Ovary (tissue), 9 donors: ENCODE measurements around the gene ADM5. TPM values are rescaled to one million over a fixed set of nuclear protein-coding genes. Genes with fewer than 3 reads are reported as not detected.

Experiments
- DNase-seq, 5 donors: peaks; one replicate each; pipeline ENCODE4 v3.0.0-alpha.2; 2019 to 2020
- H3K27ac ChIP-seq, 2 donors: fragments of 200-600 bp; one replicate each; pipeline versions ENCODE4 v1.5.1 to v1.8.0; 2019 to 2022
- H3K27me3 ChIP-seq: fragments of 200-600 bp; one replicate; pipeline ENCODE4 v1.8.0; 2022
- H3K36me3 ChIP-seq: fragments of 200-600 bp; sonication (generic); one replicate; pipeline ENCODE4 v1.5.1; 2019
- H3K4me1 ChIP-seq: one replicate; pipeline ENCODE4 v1.8.1; 2013; ENCODE audit warnings: mild to moderate bottlenecking, moderate library complexity; ENCODE audit not compliant: insufficient read depth
- H3K4me3 ChIP-seq: fragments of 200-600 bp; sonication (generic); one replicate; pipeline ENCODE4 v1.5.1; 2017
- H3K9me3 ChIP-seq, 2 donors: fragments of 200-600 bp in 1 of 2; sonication (generic) in 1 of 2; one replicate each; pipeline versions ENCODE4 v1.5.1 to v1.8.1; 2013 to 2019; ENCODE audit warnings: mild to moderate bottlenecking in 1 of 2, moderate library complexity in 1 of 2
- CTCF ChIP-seq, 3 donors: fragments of 450-650 bp in 2 of 3; fragments of 200-600 bp in 1 of 3; IDR thresholded peaks; one replicate each; pipeline versions ENCODE4 v1.5.1 to v1.8.0; 2016 to 2022; ENCODE audit warnings: antibody characterized with exemption in 3 of 3, mild to moderate bottlenecking in 1 of 3
- EP300 ChIP-seq: sonication (generic); formaldehyde crosslinking; IDR thresholded peaks from one replicate; pipeline ENCODE4 v1.6.1; 2017; ENCODE audit warnings: antibody characterized with exemption
- POLR2A ChIP-seq: fragments of 450-650 bp; IDR thresholded peaks from one replicate; pipeline ENCODE4 v1.6.1; 2017; ENCODE audit warnings: antibody characterized with exemption, mild to moderate bottlenecking, moderate library complexity
- WGBS, 3 donors: extraction: QIAGEN DNeasy Blood & Tissue Kit in 1 of 3; methylation state at CpG; one replicate each; pipeline versions ENCODE4 v1.1.5 to v1.1.7; 2013 to 2017; 5-methylcytosine and 5-hydroxymethylcytosine counted together
- intact Hi-C, 4 donors: fragments of 100-400 bp; cut with DNase I; formaldehyde crosslinking; loops; one replicate each; pipeline versions ENCODE4 v1.11.0 to v1.15.1; 2022 to 2023
- microRNA-seq, 3 donors: library from miRNA; unstranded; fragments of <30 nt; microRNA quantifications; one replicate each; pipeline versions ENCODE4 to v1.2.0, GENCODE V29; 2019 to 2020
- polyA plus RNA-seq, 2 donors: library from polyadenylated mRNA; stranded (reverse); fragments of 200-250 nt in 1 of 2; fragments of 350-450 nt in 1 of 2; fragmentation: Illumina TruSeq in 1 of 2; extraction: RNeasy Lipid Tissue Mini Kit (QIAGEN cat#74804) in 1 of 2; gene quantifications; one replicate each; pipeline ENCODE4 v1.2.3, GENCODE V29; 2013 to 2014
- small RNA-seq: library from RNA; depleted of rRNA; stranded (forward); fragments of <200 nt; gene quantifications from one replicate; pipeline ENCODE3, GENCODE V24; 2016
- total RNA-seq, 7 donors: library from RNA; depleted of rRNA in 2 of 7; stranded (reverse); fragments of >200 nt in 2 of 7; fragmentation: NEBNext Ultra II Directional in 3 of 7; extraction: Animal tissue kit (Norgen Biotek cat#: 25700) in 3 of 7; gene quantifications; one replicate each; pipeline versions ENCODE4 v1.1.0 to v1.2.4, GENCODE V29; 2016 to 2023
- donor health status: DM: no; HTN: no; CAD: no; lungs with moderate emphysema.
- donor health status: DM: no; HTN: no; CAD: no.
- donor health status: Bipolar disorder and iron deficiency.
- donor health status: DM: yes; HTN: yes; CAD: no.
- donor health status: DM: no; HTN: no; CAD: no.
- donor health status: DM: yes; HTN: yes; CAD: no.

The ADM5 gene
- total and polyA plus RNA-seq, 9 donors = 0.48 to 1.9 (median 1.3) TPM; not detected in 1

GRCh38 chr19:49739933-49740332 lies 50.5 kb downstream of the ADM5 start:
- Histone ChIP-seq H3K27me3 (no peaks in the 10 kb centered on the region), H3K9me3 (no peaks in the 10 kb centered on the region), H3K27ac (no peak overlapping the region), H3K36me3 (no peaks in the 10 kb centered on the region), H3K4me3 (no peak overlapping the region), H3K4me1 (peaks cover 1% of the 10 kb centered on the region)
- TF ChIP-seq POLR2A (no peak), EP300 (no peak), CTCF (IDR thresholded peaks at IDR 0.05) (no peak)
- intact Hi-C loops = no loop called here
- DNase-seq = no peak
- WGBS, 3 donors = 91 to 94% (median 92%) methylated on average over 10 of the region's 10 CpGs

Small RNA genes within 50 kb of the gene (microRNA-seq; reads per million reads assigned to microRNA genes)
- 0 reads per million in 3 donors for gene MIR5088

Small RNA genes within 50 kb of the gene (small RNA-seq; reads per million reads assigned to genes)
- gene MIR5088 = not detected

Other genes with a start within 250 kb of the ADM5 start
- gene SLC17A7, start 248.1 kb upstream of the ADM5 start, total RNA-seq = under 1 TPM in 5 of 7 donors, not detected in 2; 0.15 to 0.57 (median 0.17) TPM
- 1 to 10 TPM in 1 of 2 donors, under 1 TPM in 1; 0.19 to 2.5 TPM for gene SLC17A7, start 248.1 kb upstream of the ADM5 start, polyA plus RNA-seq
- gene PIH1D1, start 237.8 kb upstream of the ADM5 start, total RNA-seq = 10 to 100 TPM; 42.6 to 69.4 (median 58.5) TPM
- gene PIH1D1, start 237.8 kb upstream of the ADM5 start, polyA plus RNA-seq = 10 to 100 TPM; 28.6 to 63.5 TPM
- 10 to 100 TPM; 15.8 to 24.2 (median 20.2) TPM for gene ALDH16A1, start 236.4 kb upstream of the ADM5 start, total RNA-seq
- gene ALDH16A1, start 236.4 kb upstream of the ADM5 start, polyA plus RNA-seq = 10 to 100 TPM in 1 of 2 donors, under 1 TPM in 1; 0.93 to 22.5 TPM
- 10 to 100 TPM in 5 of 7 donors, 1 to 10 TPM in 2; 5.1 to 15.2 (median 12.2) TPM for gene FLT3LG, start 215.4 kb upstream of the ADM5 start, total RNA-seq
- gene FLT3LG, start 215.4 kb upstream of the ADM5 start, polyA plus RNA-seq = 10 to 100 TPM in 1 of 2 donors, 1 to 10 TPM in 1; 3.9 to 15.3 TPM
- gene RPL13A, start 202.0 kb upstream of the ADM5 start, total RNA-seq = 1,000 to 10,000 TPM; 4,998 to 9,736 (median 6,664) TPM
- gene RPL13A, start 202.0 kb upstream of the ADM5 start, polyA plus RNA-seq = 1,000 to 10,000 TPM; 3,682 to 6,907 TPM
- over 10,000 TPM in 2 of 7 donors, 1,000 to 10,000 TPM in 5; 2,881 to 13,366 (median 4,211) TPM for gene RPS11, start 193.2 kb upstream of the ADM5 start, total RNA-seq
- 1,000 to 10,000 TPM; 8,754 to 9,572 TPM for gene RPS11, start 193.2 kb upstream of the ADM5 start, polyA plus RNA-seq
- gene FCGRT, start 176.9 kb upstream of the ADM5 start, total RNA-seq = 100 to 1,000 TPM; 158 to 247 (median 238) TPM
- 100 to 1,000 TPM; 180 to 295 TPM for gene FCGRT, start 176.9 kb upstream of the ADM5 start, polyA plus RNA-seq
- gene RCN3, start 161.6 kb upstream of the ADM5 start, total RNA-seq = 10 to 100 TPM; 26.4 to 54.8 (median 37.8) TPM
- gene RCN3, start 161.6 kb upstream of the ADM5 start, polyA plus RNA-seq = 10 to 100 TPM; 13.6 to 37.5 TPM
- 10 to 100 TPM; 44.8 to 70.1 (median 58.7) TPM for gene NOSIP, start 109.0 kb upstream of the ADM5 start, total RNA-seq
- 10 to 100 TPM; 31.0 to 65.0 TPM for gene NOSIP, start 109.0 kb upstream of the ADM5 start, polyA plus RNA-seq
- 1 to 10 TPM in 3 of 7 donors, under 1 TPM in 1, not detected in 3; 0.77 to 4.0 (median 1.6) TPM for gene PRRG2, start 108.3 kb upstream of the ADM5 start, total RNA-seq
- gene PRRG2, start 108.3 kb upstream of the ADM5 start, polyA plus RNA-seq = under 1 TPM; 0.65 to 0.75 TPM
- gene PRR12, start 98.4 kb upstream of the ADM5 start, total RNA-seq = 10 to 100 TPM in 5 of 7 donors, 1 to 10 TPM in 2; 8.1 to 44.1 (median 31.8) TPM
- 10 to 100 TPM in 1 of 2 donors, 1 to 10 TPM in 1; 2.8 to 22.8 TPM for gene PRR12, start 98.4 kb upstream of the ADM5 start, polyA plus RNA-seq
- 10 to 100 TPM; 28.7 to 62.8 (median 37.6) TPM for gene RRAS, start 49.5 kb upstream of the ADM5 start, total RNA-seq
- 10 to 100 TPM; 24.2 to 63.4 TPM for gene RRAS, start 49.5 kb upstream of the ADM5 start, polyA plus RNA-seq
- gene SCAF1, start 47.4 kb upstream of the ADM5 start, total RNA-seq = 10 to 100 TPM; 14.9 to 94.6 (median 68.8) TPM
- gene SCAF1, start 47.4 kb upstream of the ADM5 start, polyA plus RNA-seq = 10 to 100 TPM in 1 of 2 donors, 1 to 10 TPM in 1; 3.3 to 29.1 TPM
- 10 to 100 TPM; 46.1 to 89.0 (median 69.5) TPM for gene IRF3, start 23.7 kb upstream of the ADM5 start, total RNA-seq
- 10 to 100 TPM; 24.2 to 76.9 TPM for gene IRF3, start 23.7 kb upstream of the ADM5 start, polyA plus RNA-seq
- gene BCL2L12, start 23.7 kb upstream of the ADM5 start, total RNA-seq = 10 to 100 TPM in 6 of 7 donors, 1 to 10 TPM in 1; 8.0 to 21.0 (median 15.6) TPM
- gene BCL2L12, start 23.7 kb upstream of the ADM5 start, polyA plus RNA-seq = 10 to 100 TPM in 1 of 2 donors, 1 to 10 TPM in 1; 6.7 to 17.7 TPM
- gene PRMT1, start 12.3 kb upstream of the ADM5 start, total RNA-seq = 100 to 1,000 TPM; 125 to 174 (median 152) TPM
- 100 to 1,000 TPM in 1 of 2 donors, 10 to 100 TPM in 1; 57.1 to 182 TPM for gene PRMT1, start 12.3 kb upstream of the ADM5 start, polyA plus RNA-seq
- gene CPT1C, start 1.5 kb downstream of the ADM5 start, total RNA-seq = 10 to 100 TPM in 4 of 7 donors, 1 to 10 TPM in 3; 4.6 to 25.8 (median 14.5) TPM
- gene CPT1C, start 1.5 kb downstream of the ADM5 start, polyA plus RNA-seq = 10 to 100 TPM in 1 of 2 donors, 1 to 10 TPM in 1; 9.4 to 12.9 TPM
- under 1 TPM in 3 of 7 donors, not detected in 4; 0.32 to 0.71 (median 0.46) TPM for gene TSKS, start 73.7 kb downstream of the ADM5 start, total RNA-seq
- gene TSKS, start 73.7 kb downstream of the ADM5 start, polyA plus RNA-seq = under 1 TPM; 0.15 to 0.30 TPM
- 100 to 1,000 TPM in 3 of 7 donors, 10 to 100 TPM in 4; 56.0 to 126 (median 99.3) TPM for gene AP2A1, start 77.4 kb downstream of the ADM5 start, total RNA-seq
- 10 to 100 TPM; 37.8 to 72.2 TPM for gene AP2A1, start 77.4 kb downstream of the ADM5 start, polyA plus RNA-seq
- gene FUZ, start 123.7 kb downstream of the ADM5 start, total RNA-seq = 10 to 100 TPM; 23.3 to 48.6 (median 27.5) TPM
- gene FUZ, start 123.7 kb downstream of the ADM5 start, polyA plus RNA-seq = 10 to 100 TPM; 13.4 to 36.9 TPM
- 10 to 100 TPM; 30.3 to 89.9 (median 85.3) TPM for gene MED25, start 128.7 kb downstream of the ADM5 start, total RNA-seq
- gene MED25, start 128.7 kb downstream of the ADM5 start, polyA plus RNA-seq = 10 to 100 TPM; 34.3 to 67.4 TPM
- gene PTOV1, start 161.6 kb downstream of the ADM5 start, total RNA-seq = 100 to 1,000 TPM; 108 to 256 (median 206) TPM
- 100 to 1,000 TPM in 1 of 2 donors, 10 to 100 TPM in 1; 22.2 to 186 TPM for gene PTOV1, start 161.6 kb downstream of the ADM5 start, polyA plus RNA-seq
- gene PNKP, start 178.0 kb downstream of the ADM5 start, total RNA-seq = 100 to 1,000 TPM in 1 of 7 donors, 10 to 100 TPM in 6; 47.2 to 111 (median 74.2) TPM
- 10 to 100 TPM in 1 of 2 donors, 1 to 10 TPM in 1; 6.8 to 39.0 TPM for gene PNKP, start 178.0 kb downstream of the ADM5 start, polyA plus RNA-seq
- 10 to 100 TPM; 10.6 to 45.3 (median 30.0) TPM for gene AKT1S1, start 187.8 kb downstream of the ADM5 start, total RNA-seq
- gene AKT1S1, start 187.8 kb downstream of the ADM5 start, polyA plus RNA-seq = 10 to 100 TPM; 24.3 to 34.8 TPM
- 10 to 100 TPM; 23.1 to 77.5 (median 49.8) TPM for gene TBC1D17, start 188.1 kb downstream of the ADM5 start, total RNA-seq
- 10 to 100 TPM; 41.3 to 66.9 TPM for gene TBC1D17, start 188.1 kb downstream of the ADM5 start, polyA plus RNA-seq
- 1 to 10 TPM in 4 of 7 donors, under 1 TPM in 2, not detected in 1; 0.24 to 4.3 (median 1.3) TPM for gene IL4I1, start 207.3 kb downstream of the ADM5 start, total RNA-seq
- under 1 TPM; 0.35 to 0.43 TPM for gene IL4I1, start 207.3 kb downstream of the ADM5 start, polyA plus RNA-seq
- gene ATF5, start 239.6 kb downstream of the ADM5 start, total RNA-seq = 10 to 100 TPM in 5 of 7 donors, 1 to 10 TPM in 2; 4.3 to 23.5 (median 16.0) TPM
- 10 to 100 TPM; 17.3 to 20.1 TPM for gene ATF5, start 239.6 kb downstream of the ADM5 start, polyA plus RNA-seq
- 10 to 100 TPM; 18.7 to 47.7 (median 38.5) TPM for gene NUP62, start 239.9 kb downstream of the ADM5 start, total RNA-seq
- 10 to 100 TPM; 19.0 to 27.3 TPM for gene NUP62, start 239.9 kb downstream of the ADM5 start, polyA plus RNA-seq